GM08714 (cell line): ENCODE measurements around the gene CDK6.
A peak's percentile ranks its signal among the peaks of the same experiment; 100 is the strongest.
"Not testable (repeated sequence)": the region's sequence is repeated elsewhere in the genome, so short reads cannot be mapped to it uniquely, and the experiment has no call there.

Source experiments
- H3K4me3 ChIP-seq: fragments of 200-500 bp; sonication (Bioruptor generic); 2 replicates; pipeline ENCODE4 v1.5.1; 2014; ENCODE audit warnings: mild to moderate bottlenecking, low read length, inconsistent platforms
- ZNF274 ChIP-seq: IDR thresholded peaks from 2 replicates; pipeline ENCODE4 v1.6.1; 2012; ENCODE audit warnings: mild to moderate bottlenecking, low read depth, low read length

Gene CDK6

DNA sequence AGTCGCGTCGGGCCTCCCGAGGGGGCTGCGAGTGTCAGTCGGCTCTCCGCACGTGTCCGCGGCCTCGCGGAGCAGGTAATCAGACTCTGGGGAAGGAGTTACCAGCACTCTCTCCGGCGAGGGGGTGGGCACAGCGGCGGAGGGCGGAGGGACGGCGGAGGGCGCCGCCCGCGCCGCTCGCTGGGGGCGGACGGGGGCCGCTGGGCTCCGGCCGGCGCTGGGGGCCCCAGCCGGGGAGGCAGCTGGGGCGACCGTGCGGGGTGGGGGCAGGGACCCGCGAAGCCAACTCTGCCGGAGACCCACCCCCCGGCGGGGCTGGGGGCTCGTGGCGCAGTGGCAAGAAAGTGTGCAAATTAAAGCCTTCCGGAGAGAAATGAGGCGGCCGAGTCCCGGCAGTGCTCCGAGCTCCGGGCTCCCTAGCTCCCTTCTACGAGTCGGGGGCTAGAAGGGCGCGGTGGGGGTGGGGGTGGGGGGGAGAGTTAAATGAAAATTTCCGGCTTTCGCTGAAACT, at the start of gene CDK6:
Gene CDK6 (minus strand): TSS at position 85 of the 511 bp plus-strand sequence. CDS start 3,250 bp downstream, outside the sequence.
- no peak for TF ChIP-seq ZNF274
- H3K4me3 ChIP-seq = peak within 1 kb of the TSS; percentile 73

DNA sequence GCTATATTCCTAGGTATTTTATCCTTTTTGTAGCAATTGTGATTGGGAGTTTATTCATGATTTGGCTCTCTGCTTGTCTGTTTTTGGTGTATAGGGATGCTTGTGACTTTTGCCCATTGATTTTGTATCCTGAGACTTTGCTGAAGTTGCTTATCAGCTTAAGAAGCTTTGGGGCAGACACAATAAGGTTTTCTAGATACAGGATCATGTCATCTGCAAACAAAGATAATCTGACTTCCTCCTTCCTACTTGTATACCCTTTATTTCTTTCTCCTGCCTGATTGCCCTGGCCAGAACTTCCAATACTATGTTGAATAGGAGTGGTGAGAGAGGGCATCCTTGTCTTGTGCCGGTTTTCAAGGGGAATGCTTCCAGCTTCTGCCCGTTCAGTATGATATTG, 49.7 kb upstream of the CDK6 start:
- not testable (repeated sequence) for H3K4me3 ChIP-seq

DNA sequence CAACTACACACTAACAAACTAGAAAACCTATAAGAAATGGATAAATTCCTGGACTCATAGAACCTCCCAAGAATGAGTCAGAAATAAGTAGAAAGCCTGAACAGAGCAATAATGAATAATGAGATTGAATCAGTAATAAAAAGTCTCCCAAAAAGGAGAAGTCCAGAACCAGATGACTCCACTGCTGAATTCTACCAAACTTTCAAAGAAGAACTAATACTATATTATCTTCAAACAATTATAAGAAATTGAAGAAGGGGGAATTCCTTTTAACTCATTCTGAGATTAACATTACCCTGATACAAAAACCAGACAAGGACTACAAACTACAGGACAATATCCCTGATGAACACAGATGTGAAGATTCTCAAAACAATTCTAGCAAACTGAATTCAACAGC, 47.8 kb upstream of the CDK6 start:
- no peak overlapping the region for H3K4me3 ChIP-seq
- no peak for TF ChIP-seq ZNF274

- TF ChIP-seq ZNF274 = no peak
- no peak overlapping the region for H3K4me3 ChIP-seq
These were observed 46.4 kb upstream of the CDK6 start for GRCh38 chr7:92882760-92883159.

GRCh38 chr7:92881091-92881485, 44.7 kb upstream of the CDK6 start:
- no peak for TF ChIP-seq ZNF274
- no peak overlapping the region for H3K4me3 ChIP-seq

- no peak for TF ChIP-seq ZNF274
- H3K4me3 ChIP-seq = no peak overlapping the region
These were observed 44.1 kb upstream of the CDK6 start for GRCh38 chr7:92880212-92881090.

DNA sequence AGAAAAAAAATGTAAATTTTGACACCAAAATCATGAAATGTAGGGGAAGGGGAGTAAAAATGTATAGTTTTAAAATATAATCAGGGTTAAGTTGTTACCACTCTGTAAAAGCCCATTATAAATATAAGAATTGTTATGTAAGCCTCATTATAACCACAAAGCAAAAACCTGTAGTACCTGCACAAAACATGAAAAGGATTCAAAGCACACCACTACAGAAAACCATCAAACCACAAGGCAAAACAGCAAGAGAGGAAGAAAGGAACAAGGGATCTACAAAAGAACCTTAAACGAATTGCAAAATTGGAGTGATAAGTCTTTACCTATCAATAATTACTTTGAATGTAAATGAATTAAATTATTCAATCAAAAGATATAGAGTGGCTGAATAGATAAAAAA, 41.0 kb upstream of the CDK6 start:
- no peak for TF ChIP-seq ZNF274
- H3K4me3 ChIP-seq = no peak overlapping the region

DNA sequence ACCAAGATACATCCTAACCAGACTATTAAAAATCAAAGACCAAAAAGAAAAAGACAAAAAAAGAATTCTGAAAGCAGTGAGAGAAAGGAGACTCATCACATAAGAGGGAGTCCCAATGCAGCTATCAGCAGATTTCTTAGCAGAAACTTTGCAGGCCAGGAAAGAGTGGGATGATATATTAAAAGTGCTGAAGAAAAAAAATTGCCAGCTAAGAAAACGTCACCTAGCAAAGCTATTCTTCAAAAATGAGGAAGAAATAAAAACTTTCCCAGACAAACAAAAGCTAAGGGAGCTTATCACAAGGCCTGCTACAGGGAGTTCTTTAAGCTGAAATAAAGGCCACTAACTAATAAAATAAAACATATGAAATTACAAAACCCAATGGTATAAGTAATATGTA, 40.5 kb upstream of the CDK6 start:
- no peak overlapping the region for H3K4me3 ChIP-seq
- no peak for TF ChIP-seq ZNF274

- no peak overlapping the region for H3K4me3 ChIP-seq
- TF ChIP-seq ZNF274 = no peak
These were observed 39.3 kb upstream of the CDK6 start for GRCh38 chr7:92875719-92876118.

- TF ChIP-seq ZNF274 = no peak
- H3K4me3 ChIP-seq = no peak overlapping the region
These were observed 38.8 kb upstream of the CDK6 start for GRCh38 chr7:92875173-92875572.

- no peak overlapping the region for H3K4me3 ChIP-seq
These were observed 38.2 kb upstream of the CDK6 start for GRCh38 chr7:92874567-92874966.

DNA sequence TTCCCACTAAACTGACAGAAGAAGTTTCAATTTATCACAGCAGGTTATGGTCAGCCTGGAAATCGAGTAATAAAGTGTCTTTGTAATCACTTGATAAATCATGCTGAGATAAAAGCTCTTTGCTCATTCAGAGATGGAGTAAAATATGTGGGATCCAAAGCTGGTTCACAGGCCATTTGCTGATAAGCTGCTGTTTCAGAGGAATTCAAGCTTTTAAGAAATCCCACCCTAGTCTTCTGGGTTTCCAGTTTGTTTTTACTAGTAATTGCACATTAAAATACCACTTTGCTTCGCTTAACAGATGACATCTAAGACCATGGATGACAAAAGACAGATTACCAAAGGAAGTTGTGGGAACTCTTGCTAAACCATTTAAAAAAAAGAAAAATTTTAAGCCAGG, 37.4 kb upstream of the CDK6 start:
- no peak for TF ChIP-seq ZNF274
- H3K4me3 ChIP-seq = no peak overlapping the region

More at GRCh38 chr7:92874567-92874966, 38.2 kb upstream of the CDK6 start:
- no peak for TF ChIP-seq ZNF274

- H3K4me3 ChIP-seq = no peak overlapping the region
- TF ChIP-seq ZNF274 = no peak
These were observed 36.3 kb upstream of the CDK6 start for GRCh38 chr7:92872701-92873100.

GRCh38 chr7:92868683-92869293, 32.4 kb upstream of the CDK6 start:
- H3K4me3 ChIP-seq = no peak overlapping the region
- TF ChIP-seq ZNF274 = peak; percentile 86

DNA sequence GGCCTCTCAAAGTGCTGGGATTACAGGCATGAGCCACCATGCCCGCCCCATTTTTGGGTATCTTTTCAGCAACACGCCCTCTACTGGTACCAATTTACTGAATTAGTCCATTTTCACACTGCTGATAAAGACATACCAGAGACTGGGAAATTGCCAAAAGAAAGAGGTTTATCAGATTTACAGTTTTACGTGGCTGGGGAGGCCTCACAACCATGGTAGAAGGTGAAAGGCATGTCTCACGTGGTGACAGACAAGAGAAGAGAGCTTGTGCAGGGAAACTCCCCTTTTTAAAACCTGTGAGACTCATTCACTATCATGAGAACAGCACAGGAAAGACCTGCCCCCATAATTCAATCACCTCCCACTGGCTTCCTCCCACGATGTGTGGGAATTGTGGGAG, 27.8 kb upstream of the CDK6 start:
- not testable (repeated sequence) for H3K4me3 ChIP-seq
